ENCODE data around the gene C1QTNF4. TPM values are rescaled to one million over a fixed set of nuclear protein-coding genes. Genes with fewer than 3 reads are reported as not detected.

Gene C1QTNF4
- 0.07 to 0.09 TPM in 2 of 5 replicates, not detected in the others for total RNA-seq (2022; extraction: Qiagen RNA extraction; ENCODE audit: low read depth)

GRCh38 chr11:47593934-47594855 lies at the start of gene C1QTNF4:
TSS of gene C1QTNF4 (minus strand) at chr11:47594411. CDS start at chr11:47590810, 3,601 bp downstream.

GRCh38 chr11:47642099-47642855 lies 48.1 kb upstream of the C1QTNF4 start, which contains the start of gene MTCH2:
TSS of gene MTCH2 (minus strand) at chr11:47642559. CDS start at chr11:47642465, 94 bp downstream.

GRCh38 chr11:47586098-47586855 lies 7.9 kb downstream of the C1QTNF4 start, which contains the start of gene FAM180B:
TSS of gene FAM180B (plus strand) at chr11:47586678. CDS start at chr11:47586769, 91 bp downstream.

GRCh38 chr11:47578524-47579494 lies 15.4 kb downstream of the C1QTNF4 start, which contains the start of the genes KBTBD4 and NDUFS3:
TSS of gene KBTBD4 (minus strand) at chr11:47578970. CDS start at chr11:47578951, 19 bp downstream.
TSS of gene NDUFS3 (plus strand) at chr11:47579074. CDS start at chr11:47579092, 18 bp downstream.

GRCh38 chr11:47565340-47566148 lies 28.7 kb downstream of the C1QTNF4 start, which contains the start of gene PTPMT1:
TSS of gene PTPMT1 (plus strand) at chr11:47565599. CDS start at chr11:47565623, 24 bp downstream.

GRCh38 chr11:47552566-47553405 lies 41.4 kb downstream of the C1QTNF4 start, which contains the start of gene CELF1:
TSS of gene CELF1 (minus strand) at chr11:47553132. CDS start at chr11:47499523, 53,609 bp downstream.

Other genes starting within 250 kb of the C1QTNF4 start
- gene MYBPC3, start 241.7 kb downstream of the C1QTNF4 start, total RNA-seq (2022; extraction: Qiagen RNA extraction; ENCODE audit: low read depth): 0.02 to 0.10 TPM (median 0.06 TPM) in 5 replicates
- gene SPI1, start 215.9 kb downstream of the C1QTNF4 start, total RNA-seq (2022; extraction: Qiagen RNA extraction; ENCODE audit: low read depth): 0.15 TPM in 1 of 5 replicates, not detected in the others
- 49.5 to 58.9 TPM (median 53.1 TPM) in 5 replicates for gene SLC39A13, start 185.8 kb downstream of the C1QTNF4 start, total RNA-seq (2022; extraction: Qiagen RNA extraction; ENCODE audit: low read depth)
- 180 to 224 TPM (median 193 TPM) in 5 replicates for gene PSMC3, start 168.0 kb downstream of the C1QTNF4 start, total RNA-seq (2022; extraction: Qiagen RNA extraction; ENCODE audit: low read depth)
- gene RAPSN, start 145.3 kb downstream of the C1QTNF4 start, total RNA-seq (2022; extraction: Qiagen RNA extraction; ENCODE audit: low read depth): 0.07 to 0.10 TPM in 2 of 5 replicates, not detected in the others
- gene CELF1, start 41.3 kb downstream of the C1QTNF4 start, total RNA-seq (2022; extraction: Qiagen RNA extraction; ENCODE audit: low read depth): 41.4 to 50.5 TPM (median 49.2 TPM) in 5 replicates
- 63.3 to 79.2 TPM (median 76.2 TPM) in 5 replicates for gene PTPMT1, start 28.8 kb downstream of the C1QTNF4 start, total RNA-seq (2022; extraction: Qiagen RNA extraction; ENCODE audit: low read depth)
- 17.4 to 19.9 TPM (median 18.5 TPM) in 5 replicates for gene KBTBD4, start 15.4 kb downstream of the C1QTNF4 start, total RNA-seq (2022; extraction: Qiagen RNA extraction; ENCODE audit: low read depth)
- 111 to 148 TPM (median 135 TPM) in 5 replicates for gene NDUFS3, start 15.3 kb downstream of the C1QTNF4 start, total RNA-seq (2022; extraction: Qiagen RNA extraction; ENCODE audit: low read depth)
- gene FAM180B, start 7.7 kb downstream of the C1QTNF4 start, total RNA-seq (2022; extraction: Qiagen RNA extraction; ENCODE audit: low read depth): not detected in 5 replicates
- gene MTCH2, start 48.1 kb upstream of the C1QTNF4 start, total RNA-seq (2022; extraction: Qiagen RNA extraction; ENCODE audit: low read depth): 114 to 158 TPM (median 142 TPM) in 5 replicates
- gene AGBL2, start 121.0 kb upstream of the C1QTNF4 start, total RNA-seq (2022; extraction: Qiagen RNA extraction; ENCODE audit: low read depth): 0.86 to 2.0 TPM (median 1.00 TPM) in 5 replicates
- 45.4 to 59.0 TPM (median 52.3 TPM) in 5 replicates for gene FNBP4, start 172.9 kb upstream of the C1QTNF4 start, total RNA-seq (2022; extraction: Qiagen RNA extraction; ENCODE audit: low read depth)